OCI-LY1 (cell line): ENCODE data around the gene CDR2.

Experiments
- H2AFZ ChIP-seq: fragments of 200-600 bp; sonication (generic), shearing (Covaris generic); 2 replicates; pipeline ENCODE4 v1.6.0; 2014; ENCODE audit warnings: antibody characterized with exemption, mild to moderate bottlenecking, low read length
- H3F3A ChIP-seq: fragments of 200-600 bp; sonication (generic), shearing (Covaris generic); 2 replicates; pipeline ENCODE4 v1.6.0; 2014; ENCODE audit warnings: mild to moderate bottlenecking, antibody characterized with exemption, low read length, moderate library complexity; ENCODE audit not compliant: insufficient read depth
- H3K27ac ChIP-seq: fragments of 200-600 bp; sonication (generic); 2 replicates; pipeline ENCODE4 v1.5.1; 2014; ENCODE audit warnings: low read length, mixed run types, mild to moderate bottlenecking, low read depth; ENCODE audit not compliant: poor library complexity, severe bottlenecking
- H3K27me3 ChIP-seq: fragments of 200-600 bp; sonication (generic); 2 replicates; pipeline ENCODE4 v1.6.0; 2014; ENCODE audit warnings: antibody characterized with exemption, mild to moderate bottlenecking, low read length, moderate library complexity; ENCODE audit not compliant: insufficient read depth
- H3K36me3 ChIP-seq: fragments of 200-600 bp; sonication (generic); 2 replicates; pipeline ENCODE4 v1.6.1; 2014; ENCODE audit warnings: mild to moderate bottlenecking, antibody characterized with exemption, low read length, moderate library complexity, mixed read lengths; ENCODE audit not compliant: insufficient read depth
- H3K4me1 ChIP-seq: fragments of 200-600 bp; sonication (generic); 2 replicates; pipeline ENCODE4 v1.5.1; 2014; ENCODE audit warnings: mild to moderate bottlenecking, low read length, moderate library complexity; ENCODE audit not compliant: insufficient read depth, severe bottlenecking
- H3K4me2 ChIP-seq: fragments of 200-600 bp; sonication (generic), shearing (Covaris generic); 2 replicates; pipeline ENCODE4 v1.6.1; 2014; ENCODE audit warnings: low read length
- H3K4me3 ChIP-seq: fragments of 200-600 bp; sonication (generic); 2 replicates; pipeline ENCODE4 v1.5.1; 2014; ENCODE audit warnings: low read length, low read depth, mild to moderate bottlenecking, mixed read lengths; ENCODE audit not compliant: poor library complexity, severe bottlenecking
- H3K79me2 ChIP-seq: fragments of 200-600 bp; shearing (Covaris generic); 2 replicates; pipeline ENCODE4 v1.6.1; 2016; ENCODE audit warnings: mixed run types, low read length, mixed read lengths; ENCODE audit not compliant: insufficient read depth
- H3K9ac ChIP-seq: fragments of 200-600 bp; sonication (generic), shearing (Covaris generic); 2 replicates; pipeline ENCODE4 v1.6.1; 2014; ENCODE audit warnings: mild to moderate bottlenecking, low read length, mixed read lengths
- H3K9me2 ChIP-seq: fragments of 200-600 bp; sonication (generic), shearing (Covaris generic); 2 replicates; pipeline ENCODE4 v1.6.1; 2014; ENCODE audit warnings: low read depth, mild to moderate bottlenecking, low read length, mixed read lengths
- H3K9me3 ChIP-seq: fragments of 200-600 bp; shearing (Covaris generic); 2 replicates; pipeline ENCODE4 v1.6.1; 2014; ENCODE audit warnings: low read length, mixed read lengths
- H4K20me1 ChIP-seq: fragments of 200-600 bp; sonication (generic), shearing (Covaris generic); 2 replicates; pipeline ENCODE4 v1.6.0; 2016; ENCODE audit warnings: mild to moderate bottlenecking, low read length; ENCODE audit not compliant: insufficient read depth
- EZH2 ChIP-seq: fragments of 200-600 bp; sonication (generic), shearing (Covaris generic); IDR thresholded peaks from 2 replicates; pipeline ENCODE4 v1.8.0; 2017; ENCODE audit warnings: borderline replicate concordance, mixed run types, mild to moderate bottlenecking, antibody characterized with exemption, low read length, moderate library complexity, mixed read lengths
- TF ChIP-seq, protein P1 (sequence below): fragments of 200-600 bp; sonication (generic), shearing (Covaris generic); IDR thresholded peaks from 2 replicates; pipeline ENCODE4 v1.5.1; 2017; ENCODE audit warnings: mild to moderate bottlenecking, antibody characterized with exemption, low read length, moderate library complexity, mixed read lengths

The CDR2 gene

DNA sequence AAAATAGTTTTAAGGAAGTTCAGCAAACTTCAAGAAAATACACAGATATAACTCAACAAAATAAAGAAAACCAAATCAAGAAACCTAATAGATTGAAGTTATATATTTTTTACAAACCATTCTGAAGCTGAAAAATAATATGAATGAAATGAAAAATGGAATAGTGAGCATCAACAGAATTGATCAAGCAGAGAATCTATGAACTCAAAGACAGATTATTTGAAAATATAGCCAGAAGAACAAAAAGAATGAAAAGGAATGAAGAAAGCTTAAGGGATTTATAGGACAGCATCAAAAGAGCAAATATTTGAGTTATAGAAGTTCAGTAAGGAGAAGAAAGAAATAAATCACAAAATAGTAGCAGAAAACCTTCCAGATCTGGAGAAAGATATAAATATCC lies 37.8 kb downstream of the CDR2 start:
- H3K79me2 ChIP-seq, result no peaks in the 10 kb centered on the region
- peaks cover 15% of the 10 kb centered on the region for H3K9me3 ChIP-seq
- H3K4me2 ChIP-seq, result no peak overlapping the region
- no peak overlapping the region for H3K9ac ChIP-seq
- no peaks in the 10 kb centered on the region for H3K4me1 ChIP-seq
- H4K20me1 ChIP-seq, result no peaks in the 10 kb centered on the region
- no peak overlapping the region for H2AFZ ChIP-seq
- TF ChIP-seq, protein P1, sequence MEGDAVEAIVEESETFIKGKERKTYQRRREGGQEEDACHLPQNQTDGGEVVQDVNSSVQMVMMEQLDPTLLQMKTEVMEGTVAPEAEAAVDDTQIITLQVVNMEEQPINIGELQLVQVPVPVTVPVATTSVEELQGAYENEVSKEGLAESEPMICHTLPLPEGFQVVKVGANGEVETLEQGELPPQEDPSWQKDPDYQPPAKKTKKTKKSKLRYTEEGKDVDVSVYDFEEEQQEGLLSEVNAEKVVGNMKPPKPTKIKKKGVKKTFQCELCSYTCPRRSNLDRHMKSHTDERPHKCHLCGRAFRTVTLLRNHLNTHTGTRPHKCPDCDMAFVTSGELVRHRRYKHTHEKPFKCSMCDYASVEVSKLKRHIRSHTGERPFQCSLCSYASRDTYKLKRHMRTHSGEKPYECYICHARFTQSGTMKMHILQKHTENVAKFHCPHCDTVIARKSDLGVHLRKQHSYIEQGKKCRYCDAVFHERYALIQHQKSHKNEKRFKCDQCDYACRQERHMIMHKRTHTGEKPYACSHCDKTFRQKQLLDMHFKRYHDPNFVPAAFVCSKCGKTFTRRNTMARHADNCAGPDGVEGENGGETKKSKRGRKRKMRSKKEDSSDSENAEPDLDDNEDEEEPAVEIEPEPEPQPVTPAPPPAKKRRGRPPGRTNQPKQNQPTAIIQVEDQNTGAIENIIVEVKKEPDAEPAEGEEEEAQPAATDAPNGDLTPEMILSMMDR, result no peak
- TF ChIP-seq EZH2, result no peak
- peaks cover 59% of the 10 kb centered on the region for H3K36me3 ChIP-seq
- no peak overlapping the region for H3K27ac ChIP-seq
- H3K4me3 ChIP-seq, result no peak overlapping the region
- H3K27me3 ChIP-seq, result no peaks in the 10 kb centered on the region
- H3K9me2 ChIP-seq, result no peaks in the 10 kb centered on the region
- no peaks in the 10 kb centered on the region for H3F3A ChIP-seq

DNA sequence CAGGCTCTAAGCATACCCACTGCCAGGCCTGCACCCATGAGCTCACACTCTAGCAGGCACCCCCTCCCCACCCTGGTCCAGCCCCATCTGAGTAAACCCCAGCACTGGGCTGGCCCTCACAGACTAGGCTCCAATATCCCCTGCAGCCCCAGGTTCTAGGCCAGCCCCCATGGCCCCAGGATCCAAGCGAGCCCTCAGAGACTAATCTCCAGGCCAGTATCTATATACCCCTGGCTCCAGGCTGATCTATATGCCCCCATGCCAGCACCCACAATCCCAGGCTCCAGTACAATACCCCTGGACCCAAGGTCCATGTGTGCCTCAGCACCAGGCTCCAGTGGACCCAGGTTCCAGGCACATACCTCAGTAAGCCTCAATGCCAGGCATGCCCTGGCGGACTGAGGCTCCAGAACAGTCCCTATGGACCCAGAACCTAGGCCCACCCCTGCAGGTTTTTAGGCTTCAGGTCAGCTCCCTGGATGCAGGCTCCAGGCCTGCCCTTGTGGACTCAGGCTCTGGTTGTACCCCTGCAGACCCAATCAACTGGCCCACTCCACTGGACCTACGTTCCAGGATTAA lies 38.7 kb downstream of the CDR2 start:
- H3F3A ChIP-seq, result no peaks in the 10 kb centered on the region
- H2AFZ ChIP-seq, result no peak overlapping the region
- H3K9ac ChIP-seq, result no peak overlapping the region
- peaks cover 15% of the 10 kb centered on the region for H3K9me3 ChIP-seq
- H3K4me1 ChIP-seq, result no peaks in the 10 kb centered on the region
- H3K27me3 ChIP-seq, result no peaks in the 10 kb centered on the region
- no peak overlapping the region for H3K4me2 ChIP-seq
- no peaks in the 10 kb centered on the region for H3K79me2 ChIP-seq
- TF ChIP-seq, protein P1, result no peak
- TF ChIP-seq EZH2, result no peak
- H3K27ac ChIP-seq, result no peak overlapping the region
- no peaks in the 10 kb centered on the region for H3K9me2 ChIP-seq
- H4K20me1 ChIP-seq, result no peaks in the 10 kb centered on the region
- peaks cover 65% of the 10 kb centered on the region for H3K36me3 ChIP-seq
- H3K4me3 ChIP-seq, result no peak overlapping the region

DNA sequence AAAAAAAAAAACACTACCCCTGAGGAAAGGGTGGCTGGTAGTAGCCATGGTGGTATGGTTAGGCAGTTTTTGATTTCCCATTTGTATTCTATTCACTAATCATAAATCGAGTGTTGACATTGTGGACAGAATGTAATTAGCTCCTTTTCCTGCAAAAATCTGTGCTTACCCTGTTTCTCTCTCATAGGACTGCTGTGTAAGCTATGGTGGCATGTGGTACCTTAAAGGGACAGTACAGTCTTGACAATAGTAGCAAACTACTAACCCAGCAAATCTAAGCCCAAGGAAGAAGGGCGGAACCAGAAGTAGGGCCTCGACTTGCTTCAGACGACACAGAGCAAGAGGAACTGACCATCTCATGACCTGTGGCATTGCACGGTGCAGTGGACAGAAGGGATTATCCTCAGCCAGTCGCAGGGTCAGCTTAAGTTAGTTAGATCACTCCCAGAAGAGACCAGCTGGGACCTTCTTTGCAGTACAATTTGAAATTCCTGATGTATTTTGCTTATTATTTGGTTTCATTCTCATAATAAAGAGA lies 40.9 kb downstream of the CDR2 start:
- H3K79me2 ChIP-seq, result no peaks in the 10 kb centered on the region
- no peak overlapping the region for H3K9ac ChIP-seq
- H3K36me3 ChIP-seq, result peaks cover 87% of the 10 kb centered on the region
- no peaks in the 10 kb centered on the region for H3K4me1 ChIP-seq
- H3K9me2 ChIP-seq, result no peaks in the 10 kb centered on the region
- TF ChIP-seq, protein P1, result no peak
- TF ChIP-seq EZH2, result no peak
- H4K20me1 ChIP-seq, result no peaks in the 10 kb centered on the region
- no peak overlapping the region for H3K4me2 ChIP-seq
- H3K27me3 ChIP-seq, result no peaks in the 10 kb centered on the region
- no peaks in the 10 kb centered on the region for H3F3A ChIP-seq
- no peak overlapping the region for H2AFZ ChIP-seq
- H3K4me3 ChIP-seq, result no peak overlapping the region
- no peak overlapping the region for H3K27ac ChIP-seq
- H3K9me3 ChIP-seq, result peaks cover 15% of the 10 kb centered on the region
